Stimulated activated CD8-positive, alpha-beta memory T cell treated with anti-CD3 and anti-CD28 coated beads, Interleukin-15, amount 100 ng/mL, for 48 hours (primary cell): ENCODE results near the gene SLC16A10.
"Not testable (repeated sequence)": the region's sequence is repeated elsewhere in the genome, so short reads cannot be mapped to it uniquely, and the experiment has no call there.

Experiments used
- DNase-seq, 2 donors: peaks; one replicate each; pipeline ENCODE4 v3.0.0-alpha.2; 2020; ENCODE audit warnings: low read depth in 2 of 2

Gene SLC16A10

DNA sequence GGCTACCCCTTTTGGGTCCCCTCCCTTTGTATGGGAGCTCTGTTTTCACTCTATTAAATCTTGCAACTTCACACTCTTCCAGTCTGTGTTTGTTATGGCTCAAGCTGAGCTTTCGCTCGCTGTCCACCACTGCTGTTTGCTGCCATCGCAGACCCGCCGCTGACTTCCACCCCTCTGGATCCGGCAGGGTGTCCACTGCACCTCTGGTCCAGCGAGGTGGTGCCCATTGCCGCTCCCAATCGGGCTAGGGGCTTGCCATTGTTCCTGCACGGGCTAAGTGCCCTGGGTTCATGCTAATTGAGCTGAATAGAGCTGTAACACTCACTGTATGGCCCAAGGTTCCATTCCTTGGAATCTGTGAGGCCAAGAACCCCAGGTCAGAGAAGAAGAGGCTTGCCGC is 43.7 kb downstream of the SLC16A10 start:
- DNase-seq, result not testable (repeated sequence)

DNA sequence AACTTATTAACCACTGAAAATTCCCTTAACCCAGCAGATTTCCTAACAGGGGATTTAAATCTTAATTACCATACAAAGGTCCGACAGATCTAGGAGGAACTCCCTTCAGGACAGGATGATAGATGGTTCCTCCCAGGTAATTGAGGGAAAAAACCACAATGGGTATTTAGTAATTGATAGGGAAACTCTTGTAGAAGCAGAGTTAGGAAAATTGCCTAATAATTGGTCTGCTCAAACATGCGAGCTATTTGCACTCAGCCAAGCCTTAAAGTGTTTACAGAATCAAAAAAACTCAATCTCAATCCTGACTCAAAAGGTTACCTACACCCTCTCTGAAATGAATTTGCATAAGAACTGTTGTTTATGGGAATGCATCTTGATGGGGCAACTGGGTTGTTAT is 45.4 kb downstream of the SLC16A10 start:
- not testable (repeated sequence) for DNase-seq

DNA sequence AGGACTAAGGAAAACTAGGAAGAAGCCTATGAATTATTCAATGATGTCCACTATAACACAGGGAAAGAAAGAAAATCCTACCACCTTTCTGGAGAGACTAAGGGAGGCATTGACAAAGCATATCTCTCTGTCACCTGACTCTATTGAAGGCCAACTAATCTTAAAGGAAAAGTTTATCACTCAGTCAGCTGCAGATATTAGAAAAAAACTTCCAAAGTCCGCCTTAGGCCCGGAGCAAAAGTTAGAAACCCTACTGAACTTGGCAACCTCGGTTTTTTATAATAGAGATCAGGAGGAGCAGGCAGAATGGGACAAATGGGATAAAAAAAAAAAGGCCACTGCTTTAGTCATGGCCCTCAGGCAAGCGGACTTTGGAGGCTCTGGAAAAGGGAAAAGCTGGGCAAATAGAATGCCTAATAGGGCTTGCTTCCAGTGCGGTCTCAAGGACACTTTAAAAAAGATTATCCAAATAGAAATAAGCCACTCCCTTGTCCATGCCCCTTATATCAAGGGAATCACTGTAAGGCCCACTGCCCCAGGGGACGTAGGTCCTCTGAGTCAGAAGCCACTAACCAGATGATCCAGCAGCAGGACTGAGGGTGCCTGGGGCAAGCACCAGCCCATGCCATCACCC is 47.0 kb downstream of the SLC16A10 start:
- not testable (repeated sequence) for DNase-seq

DNA sequence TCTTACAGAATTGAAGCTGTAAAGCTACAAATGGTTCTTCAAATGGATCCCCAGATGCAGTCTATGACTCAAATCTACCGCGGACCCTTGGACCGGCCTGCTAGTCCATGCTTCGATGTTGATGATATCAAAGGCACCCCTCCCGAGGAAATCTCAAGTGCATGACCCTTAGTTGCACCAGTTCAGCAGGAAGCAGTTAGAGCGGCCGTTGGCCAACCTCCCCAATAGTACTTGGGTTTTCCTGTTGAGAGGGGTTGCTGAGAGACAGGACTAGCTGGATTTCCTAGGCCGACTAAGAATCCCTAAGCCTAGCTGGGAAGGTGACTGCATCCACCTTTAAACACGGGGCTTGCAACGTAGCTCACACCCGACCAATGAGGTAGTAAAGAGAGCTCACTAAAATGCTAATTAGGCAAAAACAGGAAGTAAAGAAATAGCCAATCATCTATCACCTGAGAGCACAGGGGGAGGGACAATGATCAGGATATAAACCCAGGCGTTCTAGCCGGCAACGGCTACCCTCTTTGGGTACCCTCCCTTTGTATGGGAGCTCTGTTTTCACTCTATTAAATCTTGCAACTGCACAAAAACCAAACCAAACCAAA is 50.3 kb downstream of the SLC16A10 start:
- DNase-seq, result not testable (repeated sequence)

DNA sequence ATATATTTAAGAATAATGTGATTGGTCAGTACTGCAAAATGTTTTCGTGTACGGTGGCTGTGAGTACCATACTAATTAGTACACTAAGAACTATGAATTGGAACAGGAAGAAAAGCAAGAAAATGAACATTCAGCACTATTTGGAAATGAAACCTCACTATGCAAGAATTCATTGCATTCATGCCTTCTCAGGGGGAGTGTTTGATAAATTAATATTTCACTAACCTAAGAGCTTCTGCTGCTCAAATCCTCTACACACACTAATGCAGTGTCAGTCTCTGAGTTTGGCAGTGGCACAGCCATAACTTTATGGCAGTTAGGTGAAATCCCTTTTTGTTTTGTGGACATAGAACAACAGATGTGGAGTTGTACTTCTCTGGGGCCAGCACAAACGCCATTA is 60.1 kb downstream of the SLC16A10 start:
- DNase-seq, result no peak

DNA sequence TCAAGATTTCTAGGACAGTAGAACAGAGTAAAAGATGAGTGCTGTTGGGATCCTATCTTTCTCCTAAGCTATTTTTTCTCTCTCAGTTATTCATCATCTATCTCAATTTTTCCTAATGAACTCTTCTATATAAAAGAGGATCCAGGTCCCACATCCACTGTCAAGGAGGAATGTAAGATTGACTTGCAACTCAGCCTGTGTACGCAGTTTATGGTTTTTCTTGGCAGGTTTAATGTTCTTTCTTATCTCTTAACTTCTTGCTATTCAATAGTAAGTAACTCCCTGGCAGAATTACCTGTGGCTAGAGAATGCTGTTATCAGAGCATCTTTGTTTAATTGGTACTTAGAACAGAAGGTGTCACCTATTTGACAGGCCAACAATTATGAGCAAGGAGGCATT is 60.8 kb downstream of the SLC16A10 start:
- no peak for DNase-seq

DNA sequence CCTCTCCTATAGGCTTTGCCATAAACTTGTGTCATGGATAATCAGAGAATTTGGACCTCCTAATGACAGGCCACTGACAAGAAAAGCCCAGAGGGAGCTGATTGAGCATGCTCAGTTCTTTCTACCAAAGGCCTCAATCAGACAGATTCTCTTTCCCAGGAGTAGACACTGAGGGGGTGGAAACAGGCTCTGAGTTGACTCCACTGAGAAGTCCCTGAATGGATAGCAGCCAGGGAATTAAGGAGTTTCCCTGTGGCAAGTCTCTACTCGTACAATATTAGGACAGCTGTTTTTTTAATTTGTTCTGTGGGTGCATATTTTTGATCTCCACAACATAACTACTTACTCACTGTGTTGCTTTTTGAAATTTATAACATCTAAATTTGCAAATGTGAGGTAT is 63.3 kb downstream of the SLC16A10 start:
- no peak for DNase-seq

DNA sequence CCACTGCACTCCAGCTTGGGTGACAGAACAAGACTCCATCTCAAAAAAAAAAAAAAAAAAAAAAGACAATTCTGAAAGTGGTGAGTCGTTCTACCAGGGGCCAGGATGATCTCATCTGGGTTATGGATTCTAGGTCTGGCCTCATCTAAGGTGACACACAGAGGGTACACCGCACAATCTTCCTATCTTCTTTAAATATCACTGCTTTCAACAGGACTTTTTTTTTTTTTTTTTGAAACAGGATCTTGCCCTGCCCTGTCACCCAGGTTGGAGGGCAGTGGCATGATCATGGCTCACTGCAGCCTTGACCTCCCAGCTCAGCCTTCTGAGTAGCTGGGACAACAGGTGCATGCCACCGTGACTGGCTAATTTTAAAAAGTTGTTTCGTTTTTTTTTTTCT is 67.7 kb downstream of the SLC16A10 start:
- peak; percentile 14 to 21 for DNase-seq

DNA sequence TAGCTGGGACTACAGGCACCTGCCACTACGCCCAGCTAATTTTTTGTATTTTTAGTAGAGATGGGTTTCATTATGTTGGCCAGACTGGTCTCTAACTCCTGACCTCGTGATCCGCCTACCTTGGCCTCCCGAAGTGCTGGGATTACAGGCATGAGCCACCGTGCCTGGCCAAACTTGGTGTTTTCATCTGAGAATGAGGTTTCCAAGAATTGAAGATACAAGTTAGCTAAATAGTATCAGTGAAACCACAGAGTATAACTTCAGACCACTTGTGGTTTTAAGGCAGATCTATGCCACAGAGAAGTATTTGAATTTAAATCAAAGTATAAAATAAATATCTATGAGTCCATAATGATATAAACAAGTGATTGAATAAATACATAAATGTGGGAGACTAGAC is 70.1 kb downstream of the SLC16A10 start:
- peak in 1 of 2 donors; percentile 42 for DNase-seq

DNA sequence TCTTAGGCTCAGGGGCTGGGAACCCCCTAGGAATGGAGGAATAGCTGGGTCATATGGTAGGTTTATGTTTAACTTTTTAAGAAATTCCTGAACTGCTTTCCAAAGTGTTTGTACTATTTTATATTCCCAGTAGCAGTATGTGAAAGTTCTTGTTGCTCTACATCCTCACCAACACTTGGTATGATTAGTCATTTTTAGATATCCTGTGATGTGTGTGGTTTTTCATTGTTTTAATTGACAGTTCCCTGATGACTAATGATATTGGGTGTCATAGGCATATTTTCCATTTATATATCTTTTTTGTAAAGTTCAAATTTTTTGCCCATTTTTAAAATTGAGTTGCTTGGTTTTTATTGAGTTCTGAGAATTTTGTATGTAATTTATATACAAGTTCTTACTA is 72.3 kb downstream of the SLC16A10 start:
- no peak for DNase-seq

DNA sequence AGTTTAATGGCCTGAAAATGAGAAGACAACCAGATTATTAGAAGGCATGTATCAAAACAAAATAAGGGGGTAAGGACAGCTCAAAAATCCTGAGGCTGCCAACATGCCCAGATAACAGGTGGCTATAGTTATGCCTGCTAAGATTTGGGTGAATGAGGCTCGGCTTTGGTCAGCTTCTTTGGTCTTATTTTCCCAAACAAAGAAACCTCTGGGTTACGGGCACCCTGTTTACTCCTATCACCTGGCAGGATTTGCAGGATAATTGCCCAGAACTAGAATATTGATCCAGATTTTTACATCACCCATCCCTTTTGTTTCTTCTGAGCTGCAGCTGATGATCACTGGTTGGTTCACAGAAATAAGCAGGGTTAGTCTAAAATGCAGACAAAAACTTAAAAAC is 74.3 kb downstream of the SLC16A10 start:
- DNase-seq, result no peak

DNA sequence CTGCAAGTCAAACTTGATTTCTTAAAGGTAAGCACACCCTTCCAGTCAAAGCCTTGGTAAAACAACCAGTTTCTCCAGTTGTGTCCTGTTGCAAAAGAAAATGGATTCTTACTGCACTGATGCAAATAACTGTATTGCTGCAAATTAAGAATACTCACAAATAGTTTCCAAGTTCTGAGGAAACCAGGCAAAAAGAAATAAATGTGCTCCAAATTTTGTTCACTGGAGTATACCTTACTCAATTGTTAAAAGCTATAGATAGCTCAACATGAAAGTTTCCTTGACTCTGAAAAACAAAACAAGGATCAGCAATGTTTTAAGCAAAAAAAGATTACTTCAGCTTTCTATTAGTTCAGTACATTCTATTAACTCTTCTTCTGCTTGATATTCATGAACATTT is 75.2 kb downstream of the SLC16A10 start:
- no peak for DNase-seq

DNA sequence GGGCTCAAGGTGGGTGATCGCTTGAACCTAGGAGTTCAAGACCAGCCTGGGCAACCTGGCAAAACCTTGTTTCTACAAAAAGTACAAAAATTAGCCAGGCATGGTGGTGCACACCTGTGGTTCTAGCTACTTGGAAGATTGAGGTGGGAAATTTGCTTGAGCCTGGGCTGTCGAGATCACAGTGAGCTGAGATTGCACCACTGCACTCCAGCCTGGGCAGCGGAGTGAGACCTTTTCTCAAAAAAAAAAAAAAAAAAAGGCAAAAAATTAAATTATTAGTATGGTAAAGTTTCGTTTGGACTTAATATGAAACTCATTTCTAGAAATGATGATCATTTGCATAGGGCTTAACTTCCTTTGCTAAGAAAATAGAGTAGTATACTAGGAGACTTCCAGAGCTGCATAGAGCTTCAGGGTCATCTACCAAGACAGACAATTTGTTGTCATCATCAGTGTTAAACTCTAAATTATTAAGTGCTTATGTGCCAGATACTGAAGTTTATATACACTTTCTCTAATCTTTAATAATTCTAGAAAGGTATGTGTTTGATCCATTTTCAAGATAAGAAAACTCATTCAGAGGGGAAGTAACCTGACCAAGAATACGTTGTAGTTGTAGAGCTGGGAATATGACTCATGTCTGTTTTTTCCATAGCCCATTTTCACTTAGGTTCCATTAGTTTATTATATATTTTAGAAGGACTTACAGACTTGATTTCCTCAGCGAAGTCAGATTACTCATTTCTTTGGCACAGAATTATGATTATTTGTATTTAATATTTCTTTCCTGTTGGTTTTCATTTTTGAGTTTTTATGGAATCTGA is 84.5 kb downstream of the SLC16A10 start:
- no peak for DNase-seq

DNA sequence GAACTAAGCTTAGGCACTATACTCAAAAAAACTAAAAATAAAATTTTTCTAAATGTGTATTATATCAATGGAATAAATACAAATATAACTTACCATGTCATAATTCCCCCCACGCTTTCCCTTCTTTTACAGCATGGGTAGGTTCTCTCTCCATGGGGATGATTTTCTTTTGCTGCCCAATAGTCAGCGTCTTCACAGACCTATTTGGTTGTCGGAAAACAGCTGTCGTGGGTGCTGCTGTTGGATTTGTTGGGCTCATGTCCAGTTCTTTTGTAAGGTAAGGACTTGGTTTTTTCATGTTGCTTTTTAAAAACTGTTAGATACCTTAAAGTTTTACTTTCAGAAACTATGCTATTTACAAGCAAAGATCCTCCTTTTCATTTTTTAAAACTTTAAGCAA is 85.3 kb downstream of the SLC16A10 start:
- DNase-seq, result no peak

DNA sequence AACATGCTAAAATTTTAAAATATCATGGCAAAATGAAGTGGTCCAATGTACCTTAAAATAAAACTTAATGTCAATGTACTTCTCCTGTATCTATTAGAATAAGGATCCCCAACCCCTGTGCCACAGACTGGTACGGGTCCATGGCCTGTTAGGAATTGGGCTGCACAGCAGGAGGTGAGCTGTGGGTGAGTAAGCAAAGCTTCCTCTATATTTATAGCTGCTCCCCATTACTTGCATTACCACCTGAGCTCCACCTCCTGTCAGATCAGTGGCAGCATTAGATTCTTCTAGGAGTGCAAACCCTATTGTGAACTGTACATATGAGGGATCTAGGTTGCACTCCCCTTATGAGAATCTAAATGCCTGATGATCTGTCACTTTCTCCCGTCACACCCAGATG is 86.0 kb downstream of the SLC16A10 start:
- no peak for DNase-seq

DNA sequence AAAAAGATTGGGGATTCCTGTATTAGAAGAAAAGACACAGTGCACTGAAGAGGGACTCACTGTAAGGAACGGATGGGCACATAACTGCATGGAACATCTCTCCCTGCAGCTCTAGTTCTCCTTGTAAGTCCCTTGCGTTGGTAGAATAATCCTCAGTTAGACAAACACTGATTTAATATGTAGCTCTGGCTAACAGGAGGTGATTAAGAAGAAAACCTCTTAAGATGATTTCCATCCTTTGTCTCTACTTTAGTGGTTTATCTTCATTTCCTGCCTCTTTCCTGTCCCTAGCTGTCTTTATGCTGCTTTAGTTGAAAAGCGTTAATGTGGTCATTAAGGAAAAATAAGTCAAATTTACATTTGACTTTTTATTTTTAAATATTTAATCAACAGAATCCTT is 86.6 kb downstream of the SLC16A10 start:
- no peak for DNase-seq

DNA sequence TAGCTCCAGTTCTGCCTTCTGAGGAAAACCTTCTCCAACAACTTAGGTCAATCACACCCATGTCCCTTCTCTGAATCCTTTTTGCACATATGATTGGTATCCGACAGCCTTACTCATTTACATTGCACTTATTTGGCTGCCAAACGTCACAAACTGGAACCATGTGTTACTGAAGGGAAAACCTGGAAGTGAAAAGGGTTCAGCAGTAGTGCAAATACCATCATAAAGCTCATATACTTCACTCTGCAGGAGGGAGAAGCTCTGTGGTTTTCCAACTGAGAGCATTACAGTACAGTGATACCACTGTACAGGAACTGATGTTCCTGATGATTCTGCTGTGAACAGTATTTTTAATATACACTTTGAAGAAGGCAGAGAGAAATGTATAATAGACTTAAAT is 87.8 kb downstream of the SLC16A10 start:
- no peak for DNase-seq

DNA sequence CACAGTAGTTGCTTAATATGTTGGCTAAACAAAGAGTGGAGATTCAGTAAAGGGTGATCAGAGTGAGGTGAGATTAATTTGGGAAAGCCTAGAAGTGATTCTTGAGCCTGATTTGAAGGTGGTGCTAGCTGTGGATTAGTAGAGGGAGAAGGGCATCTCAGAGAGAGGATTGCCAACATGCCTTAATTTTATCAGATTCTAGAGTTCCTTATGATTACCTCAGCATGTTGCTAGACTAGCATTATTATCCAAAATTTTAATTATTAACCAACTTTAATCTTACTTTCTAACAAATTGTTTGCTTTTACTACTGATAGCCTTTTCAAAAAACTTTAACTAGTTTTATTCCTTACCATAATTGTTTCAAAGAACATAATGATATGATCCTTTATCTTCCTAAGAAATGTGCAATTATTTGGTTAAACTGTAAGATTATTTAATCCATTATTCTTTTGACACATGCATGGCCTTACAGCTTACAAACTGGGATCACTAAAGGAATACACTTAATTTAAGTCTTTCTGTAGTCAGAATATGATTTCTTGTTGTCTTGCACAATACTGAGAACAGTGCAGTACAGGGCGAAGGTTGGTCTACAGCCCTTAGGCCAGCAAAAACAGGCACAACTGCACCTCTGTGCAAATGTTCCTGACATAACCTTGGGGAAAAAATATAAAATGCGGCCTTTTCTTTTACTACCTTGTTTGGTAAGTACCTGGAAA is 88.9 kb downstream of the SLC16A10 start:
- no peak for DNase-seq

DNA sequence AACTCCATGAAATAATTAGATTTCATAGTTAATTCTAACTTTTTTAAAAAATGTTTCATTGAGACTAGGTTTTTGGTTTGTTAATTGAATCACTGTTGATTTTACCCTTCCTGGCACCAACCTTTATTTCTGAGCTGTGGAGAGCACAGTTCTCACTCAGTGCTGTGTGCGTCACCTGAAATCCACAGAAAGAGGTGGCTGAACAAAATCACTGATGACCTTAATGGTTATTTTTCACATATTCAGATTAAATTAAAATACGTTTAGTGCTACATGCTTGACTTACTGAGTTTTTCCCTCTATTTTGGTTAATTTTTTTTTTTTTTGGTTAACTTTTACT is 89.4 kb downstream of the SLC16A10 start:
- DNase-seq, result no peak

DNA sequence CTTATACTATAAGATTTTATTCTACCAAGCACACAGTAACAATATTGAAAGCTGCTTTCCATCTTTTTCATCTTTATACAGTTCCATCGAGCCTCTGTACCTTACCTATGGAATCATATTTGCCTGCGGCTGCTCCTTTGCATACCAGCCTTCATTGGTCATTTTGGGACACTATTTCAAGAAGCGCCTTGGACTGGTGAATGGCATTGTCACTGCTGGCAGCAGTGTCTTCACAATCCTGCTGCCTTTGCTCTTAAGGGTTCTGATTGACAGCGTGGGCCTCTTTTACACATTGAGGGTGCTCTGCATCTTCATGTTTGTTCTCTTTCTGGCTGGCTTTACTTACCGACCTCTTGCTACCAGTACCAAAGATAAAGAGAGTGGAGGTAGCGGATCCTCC is 89.8 kb downstream of the SLC16A10 start:
- no peak for DNase-seq

DNA sequence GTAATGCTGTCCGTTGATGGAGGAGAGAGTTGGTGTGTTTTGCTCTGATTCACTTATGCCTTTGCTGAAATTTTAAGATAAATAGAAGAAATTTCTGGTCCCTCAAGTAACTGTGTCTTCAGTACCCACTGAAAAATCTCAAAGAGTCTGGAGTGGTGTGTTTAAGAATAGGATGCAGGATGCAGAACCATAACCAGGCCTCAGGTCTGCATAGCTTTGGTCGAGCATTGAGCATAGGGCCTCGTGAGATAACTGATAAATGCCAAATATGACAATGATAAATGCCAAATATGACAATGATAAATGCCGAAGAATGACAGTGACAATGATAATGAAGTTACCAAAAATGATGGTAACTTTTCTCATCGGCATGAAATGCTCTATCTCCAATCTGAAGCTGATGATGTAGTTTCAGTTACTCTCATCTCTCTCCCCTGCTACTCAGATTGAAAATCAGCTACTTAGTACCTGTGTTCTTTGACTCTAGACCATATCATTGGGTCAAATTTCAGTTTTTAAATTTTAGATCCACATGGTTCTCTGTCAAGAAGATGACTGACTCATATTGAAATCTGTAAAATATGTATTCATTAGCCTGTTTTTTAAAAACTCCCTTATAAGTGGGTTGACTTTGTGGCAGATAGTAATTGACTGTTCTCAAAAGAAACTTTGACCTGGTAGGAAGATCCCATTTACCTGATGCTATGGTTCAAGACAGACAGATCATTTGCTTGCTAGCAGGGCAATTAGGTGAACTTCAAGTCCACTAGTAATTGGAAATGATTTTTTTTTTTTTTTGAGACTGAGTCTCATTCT is 96.6 kb downstream of the SLC16A10 start:
- no peak for DNase-seq
